HG02970 (cell line): ENCODE measurements around the gene TRAF2.
A peak's percentile ranks its signal among the peaks of the same experiment; 100 is the strongest.

Source experiments
- ATAC-seq: cut with Tn5 transposase; IDR thresholded peaks from one replicate; pipeline ENCODE4 v1.9.1; 2021; ENCODE audit warnings: mild to moderate bottlenecking, moderate library complexity, moderate number of reproducible peaks; ENCODE audit not compliant: unreplicated experiment, low FRiP score

Gene TRAF2

GRCh38 chr9:136931611-136932130 lies 45.4 kb downstream of the TRAF2 start:
- no peak for ATAC-seq

- ATAC-seq, result no peak
Observed at GRCh38 chr9:136934277-136934676, 48.0 kb downstream of the TRAF2 start.

- no peak for ATAC-seq
Observed at GRCh38 chr9:136935651-136936050, 49.3 kb downstream of the TRAF2 start.

GRCh38 chr9:136936645-136937170 lies 50.4 kb downstream of the TRAF2 start:
- no peak for ATAC-seq

- no peak for ATAC-seq
Observed at GRCh38 chr9:136937186-136938001, 51.1 kb downstream of the TRAF2 start.

GRCh38 chr9:136939431-136939995 lies 53.2 kb downstream of the TRAF2 start:
- ATAC-seq, result no peak

GRCh38 chr9:136939996-136940525 lies 53.7 kb downstream of the TRAF2 start:
- ATAC-seq, result no peak

GRCh38 chr9:136940526-136941230 lies 54.4 kb downstream of the TRAF2 start:
- no peak for ATAC-seq

GRCh38 chr9:136941231-136942111 lies 55.2 kb downstream of the TRAF2 start:
- ATAC-seq, result no peak

GRCh38 chr9:136942112-136942880 lies 56.0 kb downstream of the TRAF2 start:
- ATAC-seq, result no peak

- ATAC-seq, result no peak
Observed at GRCh38 chr9:136942881-136943230, 56.5 kb downstream of the TRAF2 start.

GRCh38 chr9:136943291-136944211 lies 57.2 kb downstream of the TRAF2 start:
- peak; percentile 13 for ATAC-seq

GRCh38 chr9:136944212-136944518 lies 57.8 kb downstream of the TRAF2 start:
- ATAC-seq, result no peak

GRCh38 chr9:136944519-136945332 lies 58.4 kb downstream of the TRAF2 start, which contains the start of the genes C8G and FBXW5:
Gene C8G, plus strand, starts transcription at chr9:136945243. Its CDS starts 78 bp downstream, at chr9:136945321.
Gene FBXW5, minus strand, starts transcription at chr9:136944738. Its CDS starts 655 bp downstream, at chr9:136944083.
- peak; percentile 86 for ATAC-seq

- no peak for ATAC-seq
Observed at GRCh38 chr9:136945333-136946227, 59.3 kb downstream of the TRAF2 start.
